OCI-LY1 (cell line): ENCODE results near the gene DIPK1B.

ENCODE experiments used
- CTCF ChIP-seq: fragments of 200-600 bp; sonication (generic), shearing (Covaris generic); IDR thresholded peaks from 2 replicates; pipeline ENCODE4 v1.5.1; 2017; ENCODE audit warnings: mild to moderate bottlenecking, antibody characterized with exemption, low read length, moderate library complexity, mixed read lengths
- EZH2 ChIP-seq: fragments of 200-600 bp; sonication (generic), shearing (Covaris generic); IDR thresholded peaks from 2 replicates; pipeline ENCODE4 v1.8.0; 2017; ENCODE audit warnings: borderline replicate concordance, mixed run types, mild to moderate bottlenecking, antibody characterized with exemption, low read length, moderate library complexity, mixed read lengths

- no peak for TF ChIP-seq CTCF
- no peak for TF ChIP-seq EZH2
Measured at GRCh38 chr9:136735812-136736480, 23.6 kb downstream of the DIPK1B start.
